ENCODE data around the gene ASGR1.

DNA sequence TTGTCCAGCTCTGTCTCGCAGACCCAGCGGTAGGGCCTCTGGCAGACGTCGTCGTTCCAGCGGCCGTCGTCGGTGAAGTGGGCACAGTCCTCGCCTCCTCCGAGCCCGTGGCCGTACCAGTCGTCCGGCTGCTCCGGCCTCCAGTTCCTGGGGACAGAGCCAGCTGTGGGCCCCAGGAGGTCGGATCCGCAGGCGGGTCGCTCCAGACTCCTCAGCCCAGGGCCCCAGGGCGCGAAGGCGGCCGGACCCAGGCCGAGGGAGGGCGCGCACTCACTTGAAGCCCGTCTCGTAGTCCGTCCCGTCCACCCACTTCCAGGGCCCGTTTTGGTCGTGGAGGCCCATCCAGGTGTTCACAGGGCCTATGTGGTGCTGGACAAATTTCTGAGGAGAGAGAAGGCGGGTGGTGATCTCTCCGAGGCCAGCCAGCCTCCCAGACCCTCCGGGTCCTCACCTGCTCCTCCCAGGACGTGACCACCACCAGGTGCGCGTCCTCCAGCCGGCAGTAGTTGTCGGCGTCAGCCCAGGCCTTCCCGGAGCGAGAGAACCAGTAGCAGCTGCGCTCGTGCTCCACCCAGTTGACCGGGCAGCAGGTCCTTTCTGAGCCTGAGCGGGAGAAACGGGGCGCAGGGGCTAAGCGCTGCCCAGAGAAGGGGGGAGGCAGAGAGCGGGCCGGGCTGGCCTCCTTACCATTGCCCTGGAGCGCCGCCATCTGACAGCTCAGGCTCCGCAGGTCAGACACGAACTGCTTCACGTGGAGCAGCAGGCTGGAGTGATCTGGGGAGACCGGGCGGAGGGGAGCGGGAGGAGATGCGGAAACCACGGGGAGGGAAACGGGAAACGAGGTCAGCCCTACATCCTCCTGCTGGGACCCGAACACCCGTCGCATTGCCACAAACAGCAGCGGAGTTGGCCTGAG, 5.2 kb downstream of the ASGR1 start:
- no peak for TF ChIP-seq EZH2 (IDR thresholded peaks at IDR 0.05; ENCODE audit: low read depth)
- TF ChIP-seq, protein P1, sequence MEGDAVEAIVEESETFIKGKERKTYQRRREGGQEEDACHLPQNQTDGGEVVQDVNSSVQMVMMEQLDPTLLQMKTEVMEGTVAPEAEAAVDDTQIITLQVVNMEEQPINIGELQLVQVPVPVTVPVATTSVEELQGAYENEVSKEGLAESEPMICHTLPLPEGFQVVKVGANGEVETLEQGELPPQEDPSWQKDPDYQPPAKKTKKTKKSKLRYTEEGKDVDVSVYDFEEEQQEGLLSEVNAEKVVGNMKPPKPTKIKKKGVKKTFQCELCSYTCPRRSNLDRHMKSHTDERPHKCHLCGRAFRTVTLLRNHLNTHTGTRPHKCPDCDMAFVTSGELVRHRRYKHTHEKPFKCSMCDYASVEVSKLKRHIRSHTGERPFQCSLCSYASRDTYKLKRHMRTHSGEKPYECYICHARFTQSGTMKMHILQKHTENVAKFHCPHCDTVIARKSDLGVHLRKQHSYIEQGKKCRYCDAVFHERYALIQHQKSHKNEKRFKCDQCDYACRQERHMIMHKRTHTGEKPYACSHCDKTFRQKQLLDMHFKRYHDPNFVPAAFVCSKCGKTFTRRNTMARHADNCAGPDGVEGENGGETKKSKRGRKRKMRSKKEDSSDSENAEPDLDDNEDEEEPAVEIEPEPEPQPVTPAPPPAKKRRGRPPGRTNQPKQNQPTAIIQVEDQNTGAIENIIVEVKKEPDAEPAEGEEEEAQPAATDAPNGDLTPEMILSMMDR (conservative IDR thresholded peaks at IDR 0.05), result no peak
